Body of pancreas (tissue), 4 donors: Measurements from ENCODE around the gene EML3. TPM values are rescaled to one million over a fixed set of nuclear protein-coding genes. Genes with fewer than 3 reads are reported as not detected.
A peak's percentile ranks its signal among the peaks of the same experiment; 100 is the strongest.
"Not testable (repeated sequence)": the region's sequence is repeated elsewhere in the genome, so short reads cannot be mapped to it uniquely, and the experiment has no call there.

Experiments
- ATAC-seq: fragments of 150-250 bp; one replicate; pipeline ENCODE4 v1.9.1; 2016
- DNase-seq, 4 donors: peaks; one replicate each; pipeline ENCODE4 v3.0.0-alpha.2; 2019
- H3K27ac ChIP-seq, 4 donors: fragments of 200-600 bp; sonication (generic); 1 replicate in 3 of 4; 2 replicates in 1 of 4; pipeline versions ENCODE4 v1.5.1 to v1.6.1; 2016 to 2019; ENCODE audit warnings: mild to moderate bottlenecking in 1 of 4, mixed read lengths in 1 of 4, moderate library complexity in 1 of 4
- H3K27me3 ChIP-seq, 2 donors: fragments of 200-600 bp; sonication (generic); one replicate each; pipeline ENCODE4 v1.6.0; 2016; ENCODE audit warnings: mild to moderate bottlenecking in 1 of 2
- H3K36me3 ChIP-seq, 2 donors: fragments of 200-600 bp; sonication (generic); replicated peaks in 1 of 2; 2 replicates each; pipeline ENCODE4 v1.5.1; 2016; ENCODE audit warnings: low read depth in 2 of 2; ENCODE audit not compliant: insufficient read depth in 1 of 2
- H3K4me1 ChIP-seq: fragments of 200-600 bp; sonication (generic); one replicate; pipeline ENCODE4 v1.6.0; 2016
- H3K4me3 ChIP-seq, 2 donors: fragments of 200-600 bp; sonication (generic); 1 replicate in 1 of 2; 2 replicates in 1 of 2; pipeline ENCODE4 v1.5.1; 2016 to 2019
- H3K9me3 ChIP-seq, 3 donors: fragments of 200-600 bp; sonication (generic); 1 replicate in 2 of 3; 2 replicates in 1 of 3; pipeline ENCODE4 v1.5.1; 2016
- POLR2A ChIP-seq, 3 donors: fragments of 450-650 bp; IDR thresholded peaks; one replicate each; pipeline ENCODE4 v1.6.1; 2016; ENCODE audit warnings: antibody characterized with exemption in 3 of 3, mild to moderate bottlenecking in 2 of 3
- WGBS, 2 donors: methylation state at CpG; one replicate each; pipeline ENCODE4 v1.1.5; 2017; 5-methylcytosine and 5-hydroxymethylcytosine counted together
- intact Hi-C: fragments of 100-400 bp; cut with DNase I; formaldehyde crosslinking; loops from one replicate; pipeline ENCODE4 v1.15.1; 2023
- total RNA-seq, 2 donors: library from RNA; depleted of rRNA; stranded (reverse); fragments of >200 nt; gene quantifications; one replicate each; pipeline ENCODE4 v1.1.0, GENCODE V29; 2016
- TF ChIP-seq, protein P1 (sequence below), 7 experiments: fragments of 450-650 bp in 4 of 7; fragments of 200-600 bp in 3 of 7; sonication (generic) in 3 of 7; IDR thresholded peaks; one replicate each; pipeline ENCODE4 v1.5.1; 2016 to 2019; ENCODE audit warnings: antibody characterized with exemption in 7 of 7

EML3 gene
- total RNA-seq, 2 donors from 2014 or later: 31.4 to 69.9 TPM

GRCh38 chr11:62621027-62621566 lies 8.5 kb upstream of the EML3 start:
- no peak for TF ChIP-seq POLR2A (IDR thresholded peaks at IDR 0.05)
- TF ChIP-seq, protein P1, sequence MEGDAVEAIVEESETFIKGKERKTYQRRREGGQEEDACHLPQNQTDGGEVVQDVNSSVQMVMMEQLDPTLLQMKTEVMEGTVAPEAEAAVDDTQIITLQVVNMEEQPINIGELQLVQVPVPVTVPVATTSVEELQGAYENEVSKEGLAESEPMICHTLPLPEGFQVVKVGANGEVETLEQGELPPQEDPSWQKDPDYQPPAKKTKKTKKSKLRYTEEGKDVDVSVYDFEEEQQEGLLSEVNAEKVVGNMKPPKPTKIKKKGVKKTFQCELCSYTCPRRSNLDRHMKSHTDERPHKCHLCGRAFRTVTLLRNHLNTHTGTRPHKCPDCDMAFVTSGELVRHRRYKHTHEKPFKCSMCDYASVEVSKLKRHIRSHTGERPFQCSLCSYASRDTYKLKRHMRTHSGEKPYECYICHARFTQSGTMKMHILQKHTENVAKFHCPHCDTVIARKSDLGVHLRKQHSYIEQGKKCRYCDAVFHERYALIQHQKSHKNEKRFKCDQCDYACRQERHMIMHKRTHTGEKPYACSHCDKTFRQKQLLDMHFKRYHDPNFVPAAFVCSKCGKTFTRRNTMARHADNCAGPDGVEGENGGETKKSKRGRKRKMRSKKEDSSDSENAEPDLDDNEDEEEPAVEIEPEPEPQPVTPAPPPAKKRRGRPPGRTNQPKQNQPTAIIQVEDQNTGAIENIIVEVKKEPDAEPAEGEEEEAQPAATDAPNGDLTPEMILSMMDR (IDR thresholded peaks at IDR 0.05): no peak
- 16 to 25% methylated on average over 8 of the region's 8 CpGs for WGBS, 2 donors
- intact Hi-C loops: no loop called here

GRCh38 chr11:62616957-62617356 lies 4.4 kb upstream of the EML3 start:
- WGBS, 2 donors: 95% methylated on average over 14 of the region's 14 CpGs; no CpG with 5 or more reads in 1 of the 2 donors
- ATAC-seq, H3K4me3 ChIP-seq, intact Hi-C loops, H3K36me3 ChIP-seq, H3K27ac ChIP-seq, H3K9me3 ChIP-seq, H3K27me3 ChIP-seq, DNase-seq: not testable (repeated sequence)
- H3K4me1 ChIP-seq: peaks cover 24% of the 10 kb centered on the region

More at GRCh38 chr11:62621027-62621566, 8.5 kb upstream of the EML3 start:
- no peak for DNase-seq
- ATAC-seq: no peak
- H3K27me3 ChIP-seq: no peaks in the 10 kb centered on the region
- H3K9me3 ChIP-seq: no peaks in the 10 kb centered on the region
- peak overlapping the region; percentile 54 to 64 for H3K4me3 ChIP-seq
- H3K4me1 ChIP-seq: peaks cover 19% of the 10 kb centered on the region
- H3K36me3 ChIP-seq: peaks cover 9 to 15% of the 10 kb centered on the region in 2 donors
- peak overlapping the region; percentile 40 to 86 (median 80) for H3K27ac ChIP-seq

DNA sequence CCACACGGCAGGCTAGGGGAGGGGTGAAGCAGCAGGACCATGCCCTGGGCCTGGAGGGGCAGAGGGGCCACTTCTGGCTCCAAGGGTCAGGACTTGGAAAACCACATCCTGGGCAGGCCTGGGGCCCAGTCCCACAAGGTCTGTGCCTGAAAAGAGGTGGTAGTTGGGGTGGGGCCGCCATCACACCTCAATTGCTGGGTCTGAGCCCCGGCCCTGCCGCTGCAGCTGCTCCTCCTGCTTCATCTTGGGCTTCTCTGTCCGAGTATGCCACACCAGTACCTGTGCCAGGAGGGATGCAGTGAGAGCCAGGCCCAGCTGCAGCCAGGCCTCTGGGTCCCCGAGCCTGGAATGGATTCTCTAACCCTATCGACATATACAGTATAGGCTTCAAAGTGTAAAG lies 2.9 kb upstream of the EML3 start:
- TF ChIP-seq, protein P1 (IDR thresholded peaks at IDR 0.05): no peak
- TF ChIP-seq POLR2A (IDR thresholded peaks at IDR 0.05): no peak
- peaks cover 0 to 3% of the 10 kb centered on the region in 2 donors for H3K36me3 ChIP-seq
- H3K27me3 ChIP-seq: no peaks in the 10 kb centered on the region
- WGBS, 2 donors: 73 to 89% methylated on average over 3 to 7 of the region's 7 CpGs
- H3K9me3 ChIP-seq: no peaks in the 10 kb centered on the region
- DNase-seq (no peak), ATAC-seq (no peak)
- intact Hi-C loops: no loop called here
- no peak overlapping the region for H3K27ac ChIP-seq
- H3K4me3 ChIP-seq: no peak overlapping the region
- H3K4me1 ChIP-seq: peaks cover 26% of the 10 kb centered on the region

GRCh38 chr11:62614275-62614674 lies 1.7 kb upstream of the EML3 start:
- H3K27me3 ChIP-seq: no peaks in the 10 kb centered on the region
- intact Hi-C loops: no loop called here
- peak overlapping the region in 2 of 4 donors; percentile 11 to 94 for H3K27ac ChIP-seq
- TF ChIP-seq POLR2A (IDR thresholded peaks at IDR 0.05): no peak
- TF ChIP-seq, protein P1 (IDR thresholded peaks at IDR 0.05): no peak
- H3K9me3 ChIP-seq: no peaks in the 10 kb centered on the region
- DNase-seq (peak in 2 of 4 donors; percentile 22 to 65), ATAC-seq (no peak)
- H3K36me3 ChIP-seq: peaks cover 0 to 3% of the 10 kb centered on the region in 2 donors
- no peak overlapping the region for H3K4me3 ChIP-seq
- WGBS, 2 donors: 72% methylated on average over 7 to 8 of the region's 8 CpGs
- peaks cover 22% of the 10 kb centered on the region for H3K4me1 ChIP-seq

DNA sequence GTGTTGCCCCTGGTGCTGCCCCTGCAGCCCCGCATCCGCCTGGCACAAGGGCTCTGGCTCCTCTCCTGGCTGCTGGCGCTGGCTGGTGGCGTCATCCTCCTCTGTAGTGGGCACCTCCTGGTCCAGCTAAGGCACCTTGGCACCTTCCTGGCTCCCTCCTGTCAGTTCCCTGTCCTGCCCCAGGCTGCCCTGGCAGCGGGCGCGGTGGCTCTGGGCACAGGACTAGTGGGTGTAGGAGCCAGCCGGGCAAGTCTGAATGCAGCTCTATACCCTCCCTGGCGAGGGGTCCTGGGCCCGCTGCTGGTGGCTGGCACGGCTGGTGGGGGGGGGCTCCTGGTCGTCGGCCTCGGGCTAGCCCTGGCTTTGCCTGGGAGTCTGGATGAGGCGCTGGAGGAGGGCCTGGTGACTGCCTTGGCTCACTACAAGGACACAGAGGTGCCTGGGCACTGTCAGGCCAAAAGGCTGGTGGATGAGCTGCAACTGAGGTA lies 760 bp upstream of the EML3 start:
- H3K36me3 ChIP-seq: peaks cover 0 to 3% of the 10 kb centered on the region in 2 donors
- TF ChIP-seq, protein P1 (IDR thresholded peaks at IDR 0.05): no peak
- TF ChIP-seq POLR2A (IDR thresholded peaks at IDR 0.05): no peak
- 20 to 38% methylated on average over 3 to 14 of the region's 15 CpGs for WGBS, 2 donors

More for the DNA sequence above, 760 bp upstream of the EML3 start:
- no peaks in the 10 kb centered on the region for H3K9me3 ChIP-seq
- intact Hi-C loops: no loop called here
- H3K27ac ChIP-seq: peak overlapping the region; percentile 82 to 96 (median 88)
- H3K4me3 ChIP-seq: no peak overlapping the region
- H3K27me3 ChIP-seq: no peaks in the 10 kb centered on the region
- peaks cover 22% of the 10 kb centered on the region for H3K4me1 ChIP-seq
- DNase-seq: peak in 1 of 4 donors; percentile 60
- ATAC-seq: no peak
